ENCODE results near the gene NOTCH1.

NOTCH1 gene

DNA sequence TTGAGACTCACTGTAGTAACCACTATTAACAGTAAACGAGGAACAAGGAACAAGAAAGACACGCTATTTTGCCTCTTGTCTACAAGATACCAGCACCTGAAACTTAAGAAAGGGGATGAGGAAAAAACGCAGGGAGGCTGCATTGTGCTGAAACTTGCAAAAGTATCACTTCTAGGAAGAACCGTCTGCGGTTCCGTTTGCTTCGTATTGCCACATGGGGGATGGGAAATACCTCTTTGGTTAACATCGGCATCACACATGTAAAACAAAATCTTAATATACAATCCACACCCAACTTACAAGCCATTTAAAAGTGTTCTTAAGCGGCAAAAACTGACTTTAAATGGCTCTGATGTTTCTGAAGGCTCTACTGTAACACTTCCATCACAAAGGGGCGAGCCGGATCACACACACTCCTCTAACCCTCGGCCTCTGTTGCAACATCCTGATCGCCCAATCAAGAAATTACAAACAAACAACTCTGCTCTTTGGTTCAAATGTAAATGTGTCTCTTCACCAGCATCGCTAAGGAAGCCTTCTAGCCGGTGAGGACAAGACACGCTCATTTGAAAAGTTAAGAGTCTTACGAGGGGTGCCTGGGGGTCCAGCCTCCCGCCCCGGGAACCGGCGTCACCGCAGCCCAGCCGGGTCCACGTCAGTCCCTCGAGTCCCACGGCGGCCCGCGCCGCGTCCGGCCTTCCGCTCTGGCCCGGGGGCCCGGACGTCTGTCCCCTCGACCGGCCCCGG lies 63.6 kb downstream of the NOTCH1 start:
- DNase-seq, result no peak

DNA sequence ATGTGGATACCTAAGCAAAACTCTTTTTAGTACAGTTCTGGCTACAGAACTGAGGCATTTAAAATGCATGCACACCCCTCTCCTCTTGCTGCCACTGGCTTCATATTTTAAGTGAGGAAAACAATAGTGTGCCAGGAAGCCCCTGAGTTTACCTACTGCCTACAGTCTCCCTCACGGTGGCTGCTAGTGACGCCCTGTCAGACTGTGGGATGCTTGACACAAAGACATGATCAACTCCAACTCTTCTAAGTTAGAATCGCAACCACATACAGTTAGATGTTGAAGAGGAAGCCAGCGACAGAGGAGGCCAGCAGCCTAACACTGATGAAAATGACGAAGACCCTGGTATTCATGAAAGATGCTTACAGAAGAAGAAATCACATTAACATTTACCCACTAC lies 64.3 kb downstream of the NOTCH1 start:
- no peak for DNase-seq

DNA sequence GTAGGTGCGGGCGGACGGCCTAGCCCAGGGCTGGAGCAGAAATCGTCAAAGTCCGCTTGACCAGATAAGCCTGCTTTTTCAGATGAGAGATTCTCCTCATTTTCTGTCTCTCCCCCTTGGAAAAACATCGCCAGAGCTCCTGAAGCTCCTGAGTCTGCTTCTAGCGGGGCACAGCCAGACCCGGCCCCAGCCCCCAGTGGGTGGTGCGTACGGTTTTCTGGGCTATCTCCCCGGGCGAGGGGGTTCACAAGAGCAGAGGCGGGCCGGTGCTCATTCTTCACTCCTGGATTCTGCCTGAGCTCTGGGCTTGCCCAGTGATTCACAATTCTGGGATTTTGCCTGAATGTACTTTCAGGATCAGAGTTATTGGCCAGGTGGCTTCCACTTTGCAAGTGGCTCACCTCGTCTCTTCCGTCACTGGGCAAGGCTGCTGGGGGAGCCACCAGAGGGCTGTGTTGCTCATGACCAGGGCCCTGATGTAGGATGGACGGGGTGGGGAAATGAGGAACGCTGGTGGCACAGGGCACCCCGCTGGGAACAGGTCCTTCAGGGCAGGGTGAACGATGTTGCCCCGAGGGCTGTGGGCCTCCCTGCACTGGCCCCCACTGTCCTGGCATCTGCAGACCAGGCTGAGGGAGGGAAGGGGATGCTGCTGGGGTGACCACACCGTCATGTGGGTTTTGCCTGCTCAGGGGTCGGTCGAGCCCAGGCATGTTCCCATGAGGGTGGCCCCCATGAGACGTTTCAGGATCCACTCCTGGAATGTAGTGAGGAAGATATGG lies 69.3 kb downstream of the NOTCH1 start:
- no peak for DNase-seq

DNA sequence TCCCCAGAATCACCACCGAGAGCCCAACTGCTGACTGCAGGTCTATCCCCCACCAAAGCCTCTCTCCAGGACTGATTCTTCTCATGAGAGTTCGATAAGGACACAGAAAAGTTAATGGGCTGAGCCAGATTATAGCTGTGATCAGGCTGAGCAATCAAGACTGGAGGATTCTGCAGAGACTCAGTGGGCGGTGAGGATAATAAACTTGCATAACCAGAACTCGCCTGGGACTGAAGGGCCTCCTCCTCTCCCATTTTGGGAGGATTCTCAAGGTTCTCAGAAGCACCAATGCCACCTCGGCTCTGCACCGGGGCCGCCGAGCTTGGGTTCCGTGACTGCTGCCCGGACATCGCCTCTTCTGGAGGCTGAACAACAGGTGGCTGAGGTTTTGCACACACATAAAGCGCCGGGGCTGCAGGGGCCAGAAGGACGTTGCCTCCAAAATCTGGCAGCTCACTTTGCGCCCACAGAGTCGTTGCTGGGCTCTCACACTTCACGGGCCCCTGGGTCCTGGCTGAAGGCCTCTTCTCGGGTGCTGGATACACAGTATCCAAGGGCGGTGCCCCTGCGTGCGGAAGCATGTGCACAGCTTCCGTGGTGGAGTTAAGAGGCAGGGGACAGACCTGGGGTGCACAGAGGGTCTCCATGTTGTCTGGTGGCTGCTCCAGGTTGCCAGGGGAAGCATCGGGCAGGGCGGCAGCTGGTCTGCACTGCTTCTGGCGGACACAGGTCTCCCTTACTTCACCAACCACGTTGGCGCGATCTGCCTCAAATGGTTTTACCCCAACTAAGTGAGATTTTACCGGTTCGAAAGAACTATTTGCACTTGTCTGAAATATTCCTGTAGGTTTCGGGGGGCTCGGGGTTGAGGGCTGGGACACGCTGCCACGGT lies 70.6 kb downstream of the NOTCH1 start:
- DNase-seq, result no peak

DNA sequence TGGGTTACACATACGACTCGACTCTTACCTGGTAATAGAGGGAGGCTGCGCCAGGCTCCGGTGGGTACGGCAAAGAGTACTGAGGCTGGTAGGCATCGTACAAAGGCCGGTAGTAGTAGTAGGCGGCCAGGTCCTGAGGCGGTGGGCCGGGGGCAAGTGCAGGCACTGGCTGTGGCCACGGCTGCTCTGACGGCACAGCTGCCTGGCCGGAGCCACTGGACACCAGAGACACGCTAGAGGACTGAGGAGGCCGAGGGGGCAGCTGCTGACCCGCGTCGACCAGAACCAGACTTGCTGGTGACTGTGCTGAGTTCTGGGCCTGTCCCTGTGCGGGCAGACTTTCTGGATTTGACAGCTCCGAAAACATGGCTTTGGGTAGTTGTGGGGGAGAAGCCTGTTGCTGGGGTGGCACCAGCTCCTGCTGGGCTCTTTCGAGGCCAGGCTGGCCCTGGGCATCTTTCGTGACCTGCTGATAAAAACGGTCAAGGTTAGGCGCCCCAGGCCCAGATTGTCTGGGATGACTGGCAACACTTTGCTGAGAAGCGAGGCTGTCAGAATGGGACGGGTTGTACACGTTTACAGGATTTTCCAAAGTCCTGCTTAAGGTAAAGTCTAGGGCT lies 71.7 kb downstream of the NOTCH1 start:
- DNase-seq, result no peak

DNA sequence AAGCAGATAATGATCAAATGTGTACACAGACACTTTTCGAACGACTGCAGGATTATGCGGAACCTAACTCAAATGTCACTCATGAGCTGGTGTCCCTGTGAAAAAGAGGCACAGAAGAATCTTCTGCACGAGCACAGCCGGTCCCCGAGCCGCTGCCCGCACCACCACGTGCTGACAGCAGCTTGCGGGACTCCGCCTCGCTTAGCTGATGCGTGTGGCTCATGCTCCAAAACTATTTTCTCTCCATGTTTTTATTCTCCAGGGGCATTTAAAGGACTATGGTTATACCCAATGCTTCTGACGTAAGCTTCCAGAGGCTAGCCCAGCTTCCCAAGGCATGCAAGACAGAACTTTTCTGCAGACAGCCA lies 72.5 kb downstream of the NOTCH1 start:
- DNase-seq, result no peak

DNA sequence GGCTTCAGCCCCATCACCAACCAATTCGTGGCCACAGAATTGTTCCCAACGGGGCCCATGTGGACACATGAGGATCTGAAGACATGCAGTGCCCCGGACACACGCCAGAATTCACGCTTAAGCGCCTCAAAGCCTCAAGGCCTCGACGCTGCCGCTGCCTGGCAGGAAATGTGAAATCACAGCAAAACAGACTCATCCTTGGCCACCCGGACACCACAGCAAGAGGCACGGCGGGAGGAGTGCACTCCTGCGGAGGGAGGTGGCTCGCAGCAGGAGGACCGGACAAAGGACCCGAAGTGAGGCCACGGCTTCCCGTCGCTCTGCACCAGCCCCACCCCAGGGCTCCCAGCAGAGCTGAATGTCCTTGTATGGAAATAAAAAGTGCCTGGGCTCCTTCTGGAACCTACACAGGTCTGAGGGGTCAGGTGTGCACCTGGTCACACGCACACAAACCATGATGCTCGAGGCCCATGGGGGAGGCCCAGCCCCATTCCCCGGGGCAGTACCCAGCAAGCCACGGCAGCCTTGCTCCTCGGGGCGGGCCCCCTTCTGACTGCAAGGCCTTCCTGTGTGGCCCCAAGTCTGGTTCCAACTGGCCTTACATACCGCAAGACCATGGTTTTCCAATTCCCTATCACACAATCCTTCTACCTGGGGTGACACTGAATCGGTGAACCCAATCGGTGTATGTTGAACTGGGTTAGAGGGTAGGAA lies 73.1 kb downstream of the NOTCH1 start:
- DNase-seq, result no peak

DNA sequence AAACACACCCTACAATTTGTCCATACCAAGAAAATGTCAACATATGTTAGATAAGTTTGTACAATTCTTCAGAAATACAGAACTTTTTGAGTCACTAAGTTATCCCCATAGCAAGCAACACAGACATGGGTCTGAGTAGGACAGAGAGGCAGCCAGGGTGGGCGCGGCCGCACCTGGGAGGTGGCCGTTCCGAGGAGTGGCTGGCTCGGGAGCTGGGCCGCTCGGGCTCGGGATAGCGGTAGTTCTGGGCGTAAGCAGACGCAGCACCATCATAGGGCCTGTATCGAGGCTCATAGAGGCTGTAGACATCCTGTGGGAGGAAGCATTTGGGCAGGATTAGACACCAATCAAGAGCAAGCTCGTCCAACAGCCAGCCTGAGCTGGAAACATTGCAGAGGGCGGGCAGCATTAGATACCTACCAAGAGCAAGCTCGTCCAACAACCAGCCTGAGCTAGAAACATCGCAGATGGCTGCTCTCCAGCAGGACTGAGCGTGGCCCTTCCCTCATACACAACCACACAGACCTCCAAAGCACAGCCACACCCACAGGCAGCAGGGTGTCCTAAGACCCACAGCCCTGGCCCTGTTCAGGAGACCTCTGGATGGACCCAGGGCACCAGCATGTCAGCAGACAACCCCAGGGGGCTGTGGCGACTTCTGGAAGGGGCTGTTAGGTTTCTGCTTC lies 73.9 kb downstream of the NOTCH1 start:
- DNase-seq, result no peak

DNA sequence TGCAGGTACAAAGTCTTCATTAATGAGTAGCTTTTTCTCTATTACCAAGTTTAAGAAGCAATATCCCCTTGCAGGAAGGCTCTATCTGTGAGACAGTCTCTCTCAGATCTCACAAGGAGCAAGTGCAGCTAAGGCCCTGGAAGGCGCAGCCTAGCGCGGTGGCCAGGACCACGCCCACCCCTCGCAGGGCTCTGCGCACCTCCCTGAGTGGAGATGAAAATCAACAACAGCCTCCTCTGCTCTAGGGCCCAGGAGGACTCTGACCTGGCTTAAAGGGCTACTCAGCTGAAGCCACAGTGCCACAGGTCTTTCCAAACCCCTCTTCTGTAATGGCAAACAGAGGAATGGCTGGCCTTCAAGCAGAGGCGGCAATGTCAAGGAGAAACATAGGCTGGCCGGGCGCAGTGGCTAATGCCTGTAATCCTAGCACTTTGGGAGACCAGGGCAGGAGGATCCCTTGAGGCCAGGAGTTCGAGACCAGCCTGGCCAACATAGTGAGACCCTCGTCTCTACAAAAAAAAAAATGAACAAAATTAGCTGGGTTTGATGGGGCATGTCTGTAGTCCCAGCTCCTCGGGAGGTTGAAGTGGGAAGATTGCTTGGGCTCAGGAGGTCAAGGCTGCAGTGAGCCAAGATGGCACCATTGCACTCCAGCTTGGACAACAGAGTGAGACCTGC lies 74.9 kb downstream of the NOTCH1 start:
- no peak for DNase-seq

DNA sequence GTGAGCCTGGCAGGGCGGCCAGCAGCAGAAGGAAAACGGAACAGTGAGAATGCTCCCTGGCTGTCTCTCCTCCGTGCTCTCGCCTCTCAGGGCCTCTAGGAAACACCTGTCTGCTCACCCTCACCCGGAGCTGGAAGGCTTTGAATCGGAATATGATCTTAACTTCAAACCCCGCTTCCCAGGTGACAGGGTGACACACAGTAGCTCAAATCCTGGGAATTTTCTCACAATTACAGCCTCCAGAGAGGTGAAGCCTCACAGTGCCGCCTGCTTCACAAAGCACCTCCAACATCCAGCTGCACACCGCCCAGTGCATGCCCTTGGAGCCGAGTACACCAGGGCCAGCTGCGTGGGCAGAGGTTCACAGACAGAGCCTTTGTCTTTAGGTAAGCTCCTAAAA lies 75.5 kb downstream of the NOTCH1 start:
- DNase-seq, result no peak

DNA sequence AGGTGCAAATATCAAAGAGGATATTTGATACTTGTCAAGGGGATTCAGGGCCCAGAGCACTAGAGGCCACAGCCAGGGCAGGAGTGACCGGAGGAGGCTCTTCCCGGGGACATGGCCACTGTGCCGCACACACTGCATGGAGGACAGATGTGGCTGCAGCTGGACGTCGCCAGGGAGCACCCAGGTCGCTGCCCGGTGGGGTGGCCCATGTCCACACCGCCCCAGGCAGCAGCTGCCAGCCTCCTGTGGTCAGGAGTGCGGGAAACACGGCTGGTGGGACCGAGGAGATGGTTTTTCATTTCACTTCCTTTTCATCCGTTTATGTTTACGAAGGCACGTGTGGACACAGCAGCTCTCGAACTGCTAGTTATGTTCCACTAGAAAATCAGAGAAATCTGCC lies 78.1 kb downstream of the NOTCH1 start:
- DNase-seq, result no peak

DNA sequence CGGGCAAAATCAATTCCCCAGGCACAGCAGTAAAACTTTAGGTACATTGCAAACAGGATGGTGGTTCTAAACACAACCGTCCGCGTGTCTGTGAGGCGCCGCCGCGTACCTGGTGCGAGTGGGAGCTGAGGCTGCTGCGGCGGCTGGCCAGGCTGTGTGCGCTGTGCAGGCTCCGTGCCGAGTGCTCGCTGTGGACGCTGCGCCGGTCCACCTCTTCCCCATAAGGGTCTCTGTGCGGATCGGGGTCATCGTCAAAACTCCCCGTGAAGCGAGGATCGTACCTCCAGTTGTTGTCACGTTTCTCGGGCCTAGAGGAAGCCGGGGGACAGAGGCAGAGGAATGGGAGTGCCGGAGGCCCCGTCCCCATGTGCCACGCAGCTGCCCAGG lies 79.7 kb downstream of the NOTCH1 start:
- no peak for DNase-seq

DNA sequence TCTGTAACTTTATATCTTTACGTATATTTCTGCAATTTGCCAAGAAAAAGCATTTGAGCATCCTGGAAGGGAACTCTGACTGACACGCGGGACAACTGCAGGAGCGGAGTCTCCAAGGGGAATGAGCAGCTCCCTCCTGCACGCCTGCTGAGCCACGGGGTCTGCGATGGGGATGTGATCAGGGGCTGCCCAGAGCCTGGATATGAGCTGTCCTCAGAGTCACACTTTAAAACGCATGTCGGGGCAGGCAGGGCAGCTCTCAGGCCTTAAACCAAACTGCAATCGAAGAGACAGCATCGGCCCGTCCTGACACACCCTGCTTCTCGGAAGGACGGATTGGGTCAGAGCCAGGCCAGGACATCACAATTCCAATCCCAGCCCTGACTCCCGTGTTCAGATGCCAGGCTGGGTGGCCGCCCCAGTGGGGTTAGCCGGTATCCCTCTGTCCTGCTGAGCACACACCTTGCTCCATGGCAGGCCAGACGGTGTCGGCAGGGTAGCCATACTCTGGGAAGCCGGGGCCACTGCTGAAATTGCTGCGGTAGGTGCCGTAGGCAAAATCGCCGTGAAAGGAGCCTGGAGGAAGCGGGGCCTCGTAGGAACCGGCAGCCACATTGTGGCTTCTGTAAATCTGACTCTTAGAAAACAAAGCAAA lies 80.2 kb downstream of the NOTCH1 start:
- DNase-seq, result no peak

DNA sequence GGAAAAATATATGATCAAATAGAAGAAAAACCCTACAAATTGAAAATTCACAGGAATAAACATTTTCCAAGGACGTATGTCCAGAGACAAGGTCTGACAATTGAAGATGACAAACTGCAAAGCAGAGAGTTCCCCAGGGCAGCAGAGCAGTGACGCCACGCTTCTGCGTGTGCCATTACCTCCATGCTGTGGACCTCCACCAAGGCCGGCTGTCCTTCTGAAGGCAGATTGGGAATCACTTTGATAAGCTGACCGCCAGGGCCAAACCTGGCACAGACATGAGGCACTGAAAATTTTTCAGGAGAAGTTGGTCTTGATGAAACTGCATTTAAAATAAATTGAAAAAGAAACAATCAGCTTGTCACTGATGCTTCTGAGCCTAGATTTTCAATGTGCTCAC lies 81.6 kb downstream of the NOTCH1 start:
- no peak for DNase-seq

DNA sequence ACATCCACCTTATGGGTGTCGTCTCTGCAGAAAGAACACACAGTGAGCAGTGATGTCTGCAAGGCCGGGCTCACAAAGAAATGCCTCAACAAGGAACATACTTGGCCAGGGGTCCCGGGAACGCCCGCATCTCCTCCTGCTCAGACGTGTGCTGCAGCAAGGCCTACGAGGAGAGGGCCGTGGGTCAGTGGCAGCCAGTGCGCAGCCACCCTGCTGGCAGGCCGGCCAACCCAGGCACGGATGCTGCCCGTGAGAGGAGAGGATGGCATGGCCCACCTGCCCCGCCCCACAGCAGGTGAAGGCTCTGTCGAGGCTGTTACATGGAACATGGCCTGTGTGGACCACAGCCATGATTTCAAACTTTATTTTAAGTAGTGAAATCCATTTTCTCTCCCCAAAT lies 82.3 kb downstream of the NOTCH1 start:
- DNase-seq, result no peak

DNA sequence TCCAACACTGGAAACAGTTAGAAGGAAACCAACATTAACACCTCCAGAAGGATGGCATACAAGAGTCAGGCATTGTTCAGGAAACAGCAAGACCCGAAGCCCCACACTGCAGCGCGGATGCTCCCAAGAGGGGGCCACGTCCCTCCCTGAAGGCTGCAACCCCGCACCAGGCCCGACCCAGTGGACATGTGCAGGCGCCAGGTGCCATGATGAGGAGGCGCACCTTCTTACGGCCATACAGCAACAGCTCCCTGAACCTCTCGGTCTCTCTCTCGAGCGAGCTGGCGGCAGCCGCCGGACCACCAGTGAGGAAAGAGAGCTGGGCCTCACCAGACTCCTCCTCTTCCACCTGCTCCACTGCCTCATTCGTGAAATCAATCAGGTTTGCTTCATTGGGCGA lies 83.2 kb downstream of the NOTCH1 start:
- DNase-seq, result no peak

DNA sequence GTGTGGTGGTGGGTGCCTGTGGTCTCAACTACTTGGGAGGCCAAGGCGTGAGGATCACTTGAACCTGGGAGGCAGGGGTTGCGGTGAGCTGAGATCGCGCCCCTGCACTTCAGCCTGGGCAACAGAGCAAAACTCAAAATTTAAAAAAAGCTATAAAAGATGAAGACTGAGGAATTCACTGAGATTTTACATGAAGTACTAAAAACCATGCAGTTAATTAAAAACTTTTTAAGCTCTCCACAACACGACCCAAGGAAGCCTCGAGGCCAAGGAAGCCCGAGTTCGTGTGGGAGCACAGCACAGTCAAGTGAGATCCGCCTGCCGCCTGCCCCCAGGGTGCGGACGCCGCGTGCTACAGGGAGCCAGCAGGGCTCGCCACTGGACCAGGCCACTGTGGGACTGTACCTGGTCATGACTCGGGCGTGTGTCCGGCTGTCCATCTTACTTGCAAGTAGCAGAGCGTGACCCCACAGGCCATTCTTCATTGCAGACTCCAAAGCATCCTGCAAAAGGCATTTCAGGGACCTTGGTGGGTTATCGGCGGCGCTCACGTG lies 85.0 kb downstream of the NOTCH1 start:
- no peak for DNase-seq

DNA sequence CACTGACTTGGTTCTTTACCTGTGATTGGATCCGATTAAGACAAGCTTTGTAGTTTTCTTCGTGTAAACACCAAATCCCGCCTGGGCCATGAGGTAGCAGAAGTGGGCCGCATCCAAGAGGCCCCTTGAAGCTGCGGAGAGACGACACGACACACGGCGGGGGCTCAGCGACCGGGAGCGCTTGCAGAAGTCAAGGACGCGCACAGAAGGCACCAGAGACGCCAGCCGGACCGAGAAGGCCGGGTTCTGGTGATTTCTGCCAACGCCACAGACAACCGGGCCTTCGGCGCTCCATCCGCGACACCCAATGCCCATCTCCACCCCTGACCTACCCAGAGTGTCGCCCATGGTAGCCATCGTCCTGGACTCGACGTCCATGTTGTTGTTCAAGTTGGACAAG lies 86.4 kb downstream of the NOTCH1 start:
- DNase-seq, result no peak

DNA sequence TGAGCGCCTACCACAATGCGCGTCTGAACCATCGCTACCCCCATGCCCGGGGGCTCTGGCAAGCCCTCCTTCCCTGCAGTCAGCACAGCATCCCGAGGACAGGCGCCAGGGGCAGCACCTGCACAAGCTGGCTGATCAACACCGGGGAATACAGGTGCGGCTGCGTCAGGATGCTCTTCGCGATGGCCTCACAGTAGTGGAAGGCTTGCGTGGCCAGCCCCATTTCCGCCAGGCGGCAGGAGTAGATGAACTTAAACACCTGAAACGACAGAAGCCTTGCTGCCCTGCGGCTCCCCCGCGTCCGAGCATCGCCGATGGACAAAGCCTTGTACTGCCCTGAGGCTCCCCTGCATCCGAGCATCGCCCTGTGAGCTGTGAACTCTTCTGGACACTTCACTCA lies 88.5 kb downstream of the NOTCH1 start:
- DNase-seq, result no peak

DNA sequence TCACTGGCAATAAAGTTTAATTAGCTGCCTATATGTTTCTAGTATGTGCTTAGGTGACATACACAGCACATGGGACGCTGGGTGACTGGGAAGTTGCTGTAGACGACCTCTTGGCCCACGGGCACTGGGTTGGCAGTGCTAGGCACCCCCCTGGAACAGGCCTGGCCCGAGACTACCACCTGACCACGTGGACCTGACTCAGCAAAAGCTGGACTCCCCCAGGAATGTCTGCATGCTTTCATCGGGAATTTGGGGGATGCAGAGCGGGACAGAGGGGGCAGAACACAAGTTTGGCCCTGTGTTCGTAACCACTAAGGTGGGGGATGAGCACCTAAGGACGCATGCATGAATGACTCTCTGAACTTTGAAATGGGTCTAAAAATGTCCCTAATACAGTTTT lies 89.6 kb downstream of the NOTCH1 start:
- no peak for DNase-seq
